ENCODE data around the gene ATL1.
A peak's percentile ranks its signal among the peaks of the same experiment; 100 is the strongest.

The ATL1 gene

GRCh38 chr14:50559990-50560930 is at the start of gene ATL1:
Gene ATL1, plus strand, starts transcription at chr14:50560145. Its CDS starts 121 bp downstream, at chr14:50560266.
- DNase-seq, result peak; percentile 46 to 61

DNA sequence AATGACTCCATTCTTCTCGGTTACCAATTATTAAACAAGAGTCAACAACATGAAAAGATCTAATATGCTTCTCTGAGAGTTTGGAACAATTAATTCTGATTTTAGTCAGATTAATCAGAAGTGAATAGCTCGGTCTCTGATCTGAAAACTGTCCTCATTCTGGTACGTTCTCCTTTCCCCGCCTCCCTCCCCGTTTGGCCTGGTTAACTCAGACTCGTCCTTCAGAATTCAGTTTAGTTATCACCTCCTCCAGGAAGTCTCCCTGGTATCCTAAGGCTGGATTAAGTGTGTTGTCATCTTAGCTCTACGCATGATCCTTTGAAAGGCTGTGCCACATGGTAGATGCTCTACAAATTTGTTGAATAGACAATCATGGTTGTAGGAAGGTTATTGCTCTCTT is 49.8 kb upstream of the ATL1 start:
- DNase-seq, result no peak

DNA sequence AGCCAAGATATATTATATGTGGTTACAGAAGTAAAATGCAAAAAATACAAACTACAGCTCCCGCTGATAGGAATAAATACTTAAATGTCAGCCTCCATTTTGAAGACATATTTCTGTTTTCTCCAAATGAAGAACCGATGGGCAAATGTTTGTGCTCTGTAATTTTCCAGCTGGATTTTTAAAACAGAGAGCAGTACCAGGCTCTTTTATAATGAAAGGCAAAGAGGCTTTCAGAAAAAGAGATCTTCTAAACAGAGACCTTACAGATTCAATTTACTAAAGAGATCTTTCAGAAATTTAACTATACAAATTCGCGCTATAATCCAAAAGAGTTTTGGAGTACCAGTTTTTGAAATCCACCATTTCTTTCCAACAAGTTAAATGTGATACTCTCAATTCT is 47.5 kb upstream of the ATL1 start:
- DNase-seq, result no peak

- DNase-seq, result no peak
Observed at GRCh38 chr14:50516091-50516490, 43.9 kb upstream of the ATL1 start.

GRCh38 chr14:50520947-50521815 is 38.8 kb upstream of the ATL1 start:
- DNase-seq, result peak; percentile 68 to 72

GRCh38 chr14:50521912-50522341 is 38.0 kb upstream of the ATL1 start:
- no peak for DNase-seq

GRCh38 chr14:50523271-50524041 is 36.5 kb upstream of the ATL1 start:
- DNase-seq, result no peak

DNA sequence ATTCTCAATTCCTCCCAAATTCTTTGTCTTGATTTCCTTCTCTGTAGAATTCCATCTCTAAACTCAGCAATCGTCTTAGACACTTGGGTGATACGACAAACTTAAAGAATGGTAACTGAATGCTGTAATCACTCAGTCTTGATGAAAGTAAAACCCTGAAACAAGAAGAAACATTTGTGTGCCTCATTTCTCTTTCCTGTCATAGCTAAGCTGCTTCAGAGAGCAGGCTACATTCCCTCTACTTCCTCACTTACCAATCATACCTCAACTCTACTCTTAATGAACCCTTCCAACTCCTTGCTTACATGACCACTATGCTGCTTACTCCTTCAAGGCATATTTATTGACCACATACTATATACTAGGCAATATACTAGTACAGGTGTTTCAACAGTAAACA is 35.9 kb upstream of the ATL1 start:
- no peak for DNase-seq

GRCh38 chr14:50524731-50525515 is 35.0 kb upstream of the ATL1 start:
- no peak for DNase-seq

DNA sequence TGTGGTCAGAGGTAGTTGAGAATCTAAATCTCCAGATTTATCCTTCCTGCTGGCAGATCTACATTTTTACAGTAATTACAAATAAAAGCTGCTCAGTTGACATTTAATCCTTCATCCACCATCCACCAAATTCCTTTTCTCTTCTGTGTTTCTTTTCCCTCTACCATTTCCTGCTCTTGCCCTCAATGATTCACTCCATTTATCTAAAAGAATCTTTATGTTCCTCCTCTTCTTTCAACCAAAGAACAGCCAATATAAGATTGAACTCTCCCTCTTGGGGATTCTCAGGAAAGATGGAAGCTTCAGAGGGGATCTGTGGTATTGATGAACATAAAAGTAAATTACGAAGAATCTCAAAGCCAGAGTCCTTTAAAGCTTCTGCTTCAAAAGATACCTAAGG is 31.9 kb upstream of the ATL1 start:
- no peak for DNase-seq

DNA sequence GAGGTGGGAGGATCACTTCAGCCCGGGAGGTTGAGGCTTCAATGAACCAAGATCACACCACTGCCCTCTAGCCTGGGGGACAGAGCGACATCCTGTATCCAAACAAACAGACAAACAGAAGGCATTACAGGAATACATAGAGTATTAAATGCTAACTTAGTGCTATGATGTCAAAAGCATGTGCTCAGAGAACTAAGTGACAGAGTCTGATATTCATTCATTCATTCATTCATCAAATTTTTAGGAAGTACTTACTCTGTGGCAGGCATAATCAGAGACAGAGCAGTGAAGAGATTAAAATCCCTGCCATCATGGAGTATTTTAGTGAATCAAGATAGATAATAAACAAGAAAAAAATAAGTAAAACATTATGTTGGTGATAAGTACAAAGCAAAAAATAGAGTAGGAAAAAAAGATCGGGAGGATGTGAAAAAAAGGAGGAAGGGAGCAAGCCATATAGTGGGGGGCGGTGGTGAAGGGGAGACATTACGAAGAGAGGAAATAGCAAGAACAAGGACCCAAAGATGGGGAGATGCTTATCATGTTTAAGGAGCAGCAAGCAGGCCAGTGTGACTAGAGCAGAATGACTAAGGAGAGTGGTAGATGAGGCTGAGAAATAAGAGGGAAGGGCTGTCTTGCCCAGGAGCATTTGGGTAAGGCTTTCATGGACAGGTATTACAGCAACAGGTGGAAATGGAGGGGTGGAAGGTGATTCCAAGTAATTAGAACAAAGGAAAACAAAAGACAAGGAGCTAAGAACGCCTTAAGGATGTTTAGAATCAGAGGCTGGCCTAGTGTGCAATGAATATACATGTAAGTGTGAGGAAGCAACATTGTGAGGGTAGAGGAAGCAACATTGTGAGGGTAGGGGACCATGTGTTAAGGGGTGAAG is 30.4 kb upstream of the ATL1 start:
- DNase-seq, result no peak

GRCh38 chr14:50530358-50530757 is 29.6 kb upstream of the ATL1 start:
- DNase-seq, result no peak

DNA sequence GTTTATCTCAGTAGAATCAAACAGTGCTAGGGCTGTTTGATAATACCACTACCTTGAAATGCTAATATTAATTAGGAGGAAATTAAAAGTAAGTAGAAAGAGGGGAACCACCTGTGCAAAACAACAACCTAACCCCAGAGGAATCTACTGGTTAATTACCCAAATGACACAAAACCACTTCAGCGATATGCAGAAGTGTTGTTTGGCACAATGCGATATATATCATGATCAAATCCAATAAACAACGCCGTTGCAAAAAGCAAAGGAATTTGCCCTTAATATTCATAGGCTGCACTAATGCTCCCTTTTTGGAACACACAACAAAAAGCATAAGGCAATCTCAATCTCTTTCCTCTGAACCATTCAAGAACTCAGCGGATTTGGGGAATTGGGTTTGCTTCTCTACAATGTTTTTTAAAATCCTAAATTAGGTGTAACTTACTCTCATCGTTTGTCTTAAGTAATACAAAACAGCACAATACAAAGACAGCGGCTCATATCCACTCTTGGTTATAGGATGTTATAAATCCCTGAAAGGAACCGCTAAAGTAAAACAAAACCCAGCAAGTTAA is 29.1 kb upstream of the ATL1 start:
- no peak for DNase-seq

GRCh38 chr14:50531595-50532501 is 28.1 kb upstream of the ATL1 start:
- peak; percentile 29 to 45 for DNase-seq

- peak; percentile 87 to 89 for DNase-seq
Observed at GRCh38 chr14:50532502-50533240, 27.3 kb upstream of the ATL1 start, which contains the start of gene MAP4K5. Gene MAP4K5, minus strand, starts transcription at chr14:50532569. Its CDS starts 520 bp downstream, at chr14:50532049.

DNA sequence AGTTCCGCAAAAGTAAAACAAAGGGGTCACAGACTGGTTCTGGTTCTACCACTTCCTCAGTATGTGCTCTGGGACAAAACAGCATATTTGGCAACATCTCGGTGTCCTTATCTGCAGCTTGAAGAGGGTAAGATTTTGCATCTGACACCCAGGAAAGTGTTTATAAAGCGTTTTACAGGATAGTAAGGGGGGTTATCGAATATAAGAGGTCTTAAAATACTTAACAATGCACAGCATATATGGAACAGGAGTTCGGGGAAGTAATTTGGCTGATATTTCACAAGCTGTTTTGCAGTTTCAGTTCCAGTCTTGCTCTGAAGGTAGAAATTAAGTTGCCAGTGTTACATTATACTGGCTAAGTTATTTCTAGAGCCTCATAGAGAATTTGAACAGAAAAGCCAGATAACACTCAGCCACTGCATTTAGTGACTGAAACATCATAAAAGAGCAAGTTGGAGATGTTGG is 26.7 kb upstream of the ATL1 start:
- DNase-seq, result no peak

DNA sequence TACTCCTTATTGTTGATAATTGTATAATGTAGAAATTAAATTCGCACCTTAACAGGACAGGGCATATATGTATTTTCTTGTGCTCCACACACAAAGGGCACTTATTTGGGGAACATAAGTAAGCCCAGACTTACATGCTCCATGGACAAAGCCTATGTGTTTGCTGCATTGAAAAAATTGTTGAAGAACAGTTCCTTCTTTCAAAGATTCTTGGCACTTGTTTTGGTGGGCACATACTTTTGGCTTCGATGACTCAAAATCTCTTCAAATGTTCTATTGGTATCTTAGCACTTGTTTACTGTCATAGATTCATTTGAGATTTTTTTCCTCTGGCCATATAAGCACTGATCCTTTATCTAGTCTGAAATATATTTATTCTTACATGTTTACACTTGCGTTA is 26.1 kb upstream of the ATL1 start:
- no peak for DNase-seq

DNA sequence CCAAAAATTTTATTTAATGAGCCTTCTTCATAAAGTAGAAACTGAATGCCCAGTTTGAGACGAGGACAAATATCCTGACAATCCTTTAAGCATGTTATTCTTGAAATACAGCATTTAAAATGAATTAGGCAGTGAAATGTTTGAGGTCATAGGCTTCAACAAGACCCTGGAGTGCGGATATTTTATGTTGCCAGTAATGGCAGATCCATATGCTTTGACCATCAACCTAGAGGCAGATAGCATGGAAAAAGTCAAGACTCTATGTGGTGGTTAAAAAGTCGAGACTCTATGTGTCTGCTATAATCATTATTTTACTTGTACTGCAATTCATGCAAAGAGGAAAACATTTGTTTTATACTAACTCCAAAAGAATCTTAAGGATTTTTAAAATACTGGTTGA is 25.5 kb upstream of the ATL1 start:
- DNase-seq, result no peak
